Measurements from ENCODE around the gene KIAA1958.

KIAA1958 gene

GRCh38 chr9:112605963-112606699 lies 119.5 kb downstream of the KIAA1958 start:
- DNase-seq (ENCODE audit: low read depth), result peak; percentile 10
- no peak for TF ChIP-seq CTCF (IDR thresholded peaks at IDR 0.05; ENCODE audit: insufficient read depth, low read depth, low read length, missing control alignments)
- H3K4me3 ChIP-seq (ENCODE audit: low read depth, low read length), result no peak overlapping the region

GRCh38 chr9:112608851-112609250 lies 122.2 kb downstream of the KIAA1958 start:
- DNase-seq (ENCODE audit: low read depth), result no peak
- H3K4me3 ChIP-seq (ENCODE audit: low read depth, low read length), result no peak overlapping the region
- TF ChIP-seq CTCF (IDR thresholded peaks at IDR 0.05; ENCODE audit: insufficient read depth, low read depth, low read length, missing control alignments), result no peak

- H3K4me3 ChIP-seq (ENCODE audit: low read depth, low read length), result no peak overlapping the region
- no peak for DNase-seq (ENCODE audit: low read depth)
- TF ChIP-seq CTCF (IDR thresholded peaks at IDR 0.05; ENCODE audit: insufficient read depth, low read depth, low read length, missing control alignments), result no peak
Measured at GRCh38 chr9:112615584-112616266, 129.1 kb downstream of the KIAA1958 start.

GRCh38 chr9:112617371-112617770 lies 130.7 kb downstream of the KIAA1958 start:
- no peak for TF ChIP-seq CTCF (IDR thresholded peaks at IDR 0.05; ENCODE audit: insufficient read depth, low read depth, low read length, missing control alignments)
- H3K4me3 ChIP-seq (ENCODE audit: low read depth, low read length), result no peak overlapping the region

GRCh38 chr9:112618385-112619009 lies 131.9 kb downstream of the KIAA1958 start:
- DNase-seq (ENCODE audit: low read depth), result no peak
- H3K4me3 ChIP-seq (ENCODE audit: low read depth, low read length), result no peak overlapping the region
- TF ChIP-seq CTCF (IDR thresholded peaks at IDR 0.05; ENCODE audit: insufficient read depth, low read depth, low read length, missing control alignments), result no peak

More at GRCh38 chr9:112617371-112617770, 130.7 kb downstream of the KIAA1958 start:
- no peak for DNase-seq (ENCODE audit: low read depth)

- no peak overlapping the region for H3K4me3 ChIP-seq (ENCODE audit: low read depth, low read length)
- DNase-seq (ENCODE audit: low read depth), result no peak
- TF ChIP-seq CTCF (IDR thresholded peaks at IDR 0.05; ENCODE audit: insufficient read depth, low read depth, low read length, missing control alignments), result no peak
Measured at GRCh38 chr9:112620388-112620787, 133.8 kb downstream of the KIAA1958 start.

Data from GM12865 (cell line).